Hematopoietic multipotent progenitor cell treated with erythropoietin and hydrocortisone succinate and interleukin-3 and kit ligand, for 4 days (in vitro differentiated cells): ENCODE data around the gene ALX4.

ENCODE experiments used
- DNase-seq: peaks from one replicate; pipeline ENCODE4 v3.0.0-alpha.2; 2015

ALX4 gene

DNA sequence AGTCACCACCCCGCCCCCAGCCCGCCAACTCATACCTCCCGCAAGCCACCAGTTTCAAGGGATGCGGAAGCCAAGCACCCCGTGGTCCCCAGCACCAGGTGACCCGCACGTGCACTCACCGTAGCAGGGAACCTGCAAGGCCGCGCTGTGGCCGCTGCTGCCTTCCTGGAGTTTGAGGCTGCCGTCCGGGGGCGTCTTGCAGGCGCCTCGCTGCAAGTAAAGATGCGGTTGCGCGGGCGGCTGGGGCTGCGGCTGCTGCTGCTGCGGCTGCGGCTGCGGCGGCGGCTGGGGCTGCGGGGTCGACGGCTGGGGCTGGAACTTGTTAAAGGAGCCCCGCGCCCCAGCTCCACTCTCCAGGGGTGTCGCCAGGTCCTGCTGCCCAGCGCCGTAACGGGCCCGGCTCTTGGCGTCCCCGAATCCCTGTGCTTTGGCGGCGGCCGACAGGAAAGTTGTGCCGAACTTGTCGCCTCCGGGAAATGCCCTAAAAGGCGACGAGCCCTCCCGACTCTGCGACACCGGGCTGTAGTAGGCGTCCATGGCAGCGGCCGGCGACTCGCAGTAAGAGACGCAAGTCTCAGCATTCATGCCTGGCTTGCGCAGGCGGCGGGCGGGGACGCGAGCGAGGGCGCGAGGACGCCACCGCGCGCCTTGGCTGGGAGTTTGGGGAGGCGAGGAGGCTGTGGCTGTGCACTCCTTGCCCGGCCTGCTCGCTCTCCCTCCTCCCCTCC is at the start of gene ALX4:
Gene ALX4, minus strand, starts transcription at position 662 of the 728 bp plus-strand sequence. Its CDS starts 77 bp downstream, at position 585.
- peak; percentile 60 for DNase-seq

DNA sequence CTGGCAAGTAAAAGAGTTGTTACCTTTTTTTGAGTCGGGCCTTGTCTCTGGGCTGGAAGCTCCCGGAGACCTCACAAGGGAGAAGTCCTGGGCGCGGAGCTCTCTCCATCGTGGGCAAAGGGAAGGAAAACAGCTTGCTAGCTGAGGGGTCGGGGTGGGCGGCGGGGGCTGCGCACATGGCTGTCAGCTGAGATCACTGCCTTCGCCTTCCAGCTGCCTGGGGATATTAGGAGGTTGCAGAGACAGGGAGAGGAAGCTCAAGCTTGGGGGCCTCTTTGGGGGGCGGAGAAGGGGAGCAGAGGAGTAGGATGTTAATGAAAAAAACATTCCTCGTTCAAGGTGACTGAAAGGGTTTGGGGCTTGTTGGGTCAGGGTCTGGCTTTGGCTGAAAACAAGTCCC is 49.2 kb upstream of the ALX4 start:
- DNase-seq, result no peak

DNA sequence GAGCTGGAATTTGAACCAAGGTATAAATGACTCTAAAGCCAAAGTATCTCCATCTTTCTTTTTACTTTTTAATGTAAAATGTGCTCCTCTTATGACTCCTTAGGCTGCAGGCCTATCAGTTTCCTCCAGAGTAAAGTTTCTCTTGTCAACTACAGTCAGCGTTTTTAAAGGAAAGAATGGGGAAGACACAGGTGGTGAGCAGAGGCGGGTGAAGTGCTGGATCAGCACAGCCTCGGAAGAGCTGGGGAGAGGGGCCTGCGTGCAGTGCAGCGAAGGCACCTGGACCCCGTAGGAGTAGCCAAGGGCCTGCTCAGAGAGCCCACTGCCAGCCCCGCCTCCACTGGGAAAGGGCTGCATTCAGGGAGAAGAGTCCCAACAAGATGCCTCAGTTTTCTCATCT is 48.8 kb upstream of the ALX4 start:
- DNase-seq, result no peak

- no peak for DNase-seq
These were observed 47.8 kb upstream of the ALX4 start for GRCh38 chr11:44357711-44358110.

GRCh38 chr11:44356351-44356750 is 46.4 kb upstream of the ALX4 start:
- DNase-seq, result no peak

DNA sequence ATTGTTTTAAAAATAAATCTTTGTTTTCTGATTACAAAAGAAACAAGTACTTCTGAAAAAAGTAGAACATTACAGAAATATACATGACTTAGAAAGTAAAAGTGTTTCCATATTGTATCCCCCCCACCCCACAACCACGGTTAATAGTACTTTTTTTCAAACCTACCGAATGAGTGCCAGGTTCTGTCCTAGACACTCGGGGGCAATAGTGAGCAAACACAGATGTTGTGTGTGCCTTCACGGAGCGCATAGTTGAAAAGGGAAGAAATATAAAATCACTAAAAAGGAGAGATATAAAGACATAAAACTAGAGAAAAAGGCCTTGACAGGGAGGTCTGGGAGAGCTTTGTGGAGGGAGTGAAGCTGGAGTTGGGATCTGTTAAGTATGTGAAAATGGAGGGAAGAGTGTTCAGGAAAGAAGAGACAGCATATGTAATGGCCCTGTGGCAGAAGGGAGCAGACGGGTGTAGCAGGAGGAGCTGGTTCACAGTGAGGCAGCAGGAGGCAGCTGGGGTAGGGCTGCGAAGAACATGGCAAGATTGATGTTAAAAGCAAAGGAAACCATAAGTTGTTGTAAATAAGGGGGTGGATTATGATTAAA is 42.1 kb upstream of the ALX4 start:
- peak; percentile 44 for DNase-seq

DNA sequence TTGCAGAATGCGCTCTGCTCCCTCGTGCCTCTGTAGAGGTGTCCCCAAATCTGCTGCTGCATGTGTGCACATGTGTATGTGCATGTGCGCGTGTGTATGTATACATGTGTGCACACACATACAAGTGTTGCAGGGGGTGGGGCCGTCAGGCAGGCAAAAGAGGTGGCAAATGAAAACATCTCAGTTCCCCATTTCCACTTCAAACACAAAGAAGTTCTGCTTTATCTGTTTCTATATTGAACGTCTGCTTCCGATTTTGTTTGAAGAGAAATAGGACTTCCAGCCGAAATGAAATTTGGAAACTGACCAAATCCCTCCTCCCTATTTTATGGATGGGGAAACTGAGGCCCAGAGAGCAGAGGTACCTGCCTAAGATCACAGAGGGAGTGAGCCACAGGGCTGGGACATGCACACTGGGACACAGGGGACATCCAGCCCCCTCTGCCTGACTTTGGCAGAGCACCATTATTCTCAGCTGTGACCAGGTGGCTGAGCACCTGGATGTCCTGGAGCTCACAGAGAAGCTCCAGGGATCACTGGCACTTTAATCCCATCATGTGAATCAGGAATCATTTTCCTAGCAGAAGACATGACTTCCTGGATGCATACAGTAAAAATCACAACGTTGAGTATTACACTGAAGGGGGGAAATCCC is 41.2 kb upstream of the ALX4 start:
- no peak for DNase-seq

DNA sequence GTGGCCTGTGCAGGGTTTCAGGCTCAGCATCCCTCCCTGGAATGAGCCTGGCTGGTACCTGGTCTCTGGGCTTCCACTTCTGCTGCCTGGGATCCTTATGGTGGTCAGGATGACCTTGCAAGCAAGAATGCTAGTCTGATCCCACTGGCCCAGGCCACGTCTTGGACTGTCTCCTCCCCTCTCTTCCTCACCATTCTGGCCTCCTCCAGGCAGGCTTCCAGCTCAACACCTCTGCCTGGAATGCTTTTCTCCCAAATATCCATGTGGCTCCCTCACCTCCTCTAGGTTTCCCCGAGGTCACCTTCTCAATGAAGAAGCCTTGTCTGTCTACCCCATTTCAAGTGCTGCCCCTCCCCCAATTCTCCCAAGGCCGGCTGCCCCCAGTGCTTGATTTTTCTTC is 39.4 kb upstream of the ALX4 start:
- no peak for DNase-seq

DNA sequence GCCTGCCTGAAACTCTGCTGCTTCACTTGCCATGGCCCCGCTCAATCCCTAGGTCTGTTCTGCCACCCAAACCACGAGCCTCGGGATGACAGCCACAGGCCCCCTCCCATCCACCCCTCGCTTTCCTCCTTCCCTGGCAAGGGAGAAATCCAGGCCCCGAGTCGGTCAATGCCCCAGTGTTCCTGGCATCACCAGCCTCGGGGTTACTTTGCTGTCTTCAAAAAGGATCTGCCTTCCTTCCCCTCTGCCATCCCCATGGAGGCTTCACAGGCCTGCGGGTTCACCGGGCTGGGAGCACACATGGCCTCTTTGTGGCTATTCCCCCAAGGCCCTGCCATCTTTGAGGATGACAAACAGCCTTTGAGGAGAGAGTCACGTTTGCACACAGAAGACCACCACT is 38.8 kb upstream of the ALX4 start:
- no peak for DNase-seq

DNA sequence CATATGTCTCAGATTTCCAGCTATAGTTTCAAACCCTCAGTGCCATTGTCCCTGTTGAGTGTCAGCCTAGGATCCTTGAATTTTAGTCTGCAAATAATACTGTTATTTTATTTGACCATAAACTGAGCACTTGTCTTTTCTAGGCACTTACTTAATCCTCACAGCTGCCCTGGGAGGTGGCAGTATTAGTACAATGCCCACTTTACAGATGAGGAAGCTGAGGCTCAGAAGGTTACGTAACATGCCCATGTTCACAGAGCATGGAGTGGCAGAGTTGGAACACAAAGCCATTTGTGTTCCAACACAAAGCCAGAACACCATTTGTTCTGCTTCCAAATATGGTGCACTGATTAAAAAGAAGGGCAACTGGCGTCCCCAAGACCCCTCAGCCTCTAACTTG is 38.2 kb upstream of the ALX4 start:
- no peak for DNase-seq

DNA sequence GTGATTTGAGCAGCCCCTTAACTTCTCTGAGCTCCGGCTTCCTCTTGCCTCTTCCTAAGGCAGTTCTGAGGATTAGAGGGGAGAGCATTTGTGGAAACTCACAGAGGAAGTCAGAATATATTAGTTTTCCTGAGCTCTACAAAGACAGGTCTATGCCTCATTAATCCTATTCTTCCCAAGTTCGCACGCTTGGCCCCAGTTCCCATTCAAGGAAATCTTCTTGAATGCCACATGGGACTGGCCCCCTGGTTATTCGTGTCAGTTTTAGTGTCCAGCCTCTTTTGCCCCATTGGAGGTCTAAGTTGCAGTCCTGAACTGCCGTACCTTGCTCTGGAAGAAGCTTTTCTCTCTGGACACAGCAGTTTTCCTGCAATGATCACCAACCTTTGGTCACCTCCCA is 37.6 kb upstream of the ALX4 start:
- DNase-seq, result no peak

- DNase-seq, result no peak
These were observed 37.0 kb upstream of the ALX4 start for GRCh38 chr11:44346983-44347382.

DNA sequence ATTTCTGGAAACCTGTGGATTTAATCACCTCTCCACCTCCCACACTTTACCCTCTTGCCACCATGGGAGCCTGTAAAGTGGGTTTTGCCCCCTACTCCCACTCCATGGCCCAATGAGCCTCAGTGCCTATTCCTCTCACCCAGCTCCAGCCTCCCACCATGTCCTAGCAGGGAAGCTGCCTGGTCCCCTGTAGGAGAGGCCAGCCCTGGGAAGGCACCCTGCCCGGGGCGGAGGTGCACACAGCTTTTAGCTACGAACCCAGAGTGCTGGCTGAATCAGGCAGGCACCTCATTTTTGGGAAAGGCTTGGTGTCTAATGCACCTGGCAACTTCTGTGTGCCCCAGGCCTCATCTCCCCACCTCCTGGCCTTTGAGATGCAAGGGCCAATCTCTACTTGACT is 35.8 kb upstream of the ALX4 start:
- no peak for DNase-seq

DNA sequence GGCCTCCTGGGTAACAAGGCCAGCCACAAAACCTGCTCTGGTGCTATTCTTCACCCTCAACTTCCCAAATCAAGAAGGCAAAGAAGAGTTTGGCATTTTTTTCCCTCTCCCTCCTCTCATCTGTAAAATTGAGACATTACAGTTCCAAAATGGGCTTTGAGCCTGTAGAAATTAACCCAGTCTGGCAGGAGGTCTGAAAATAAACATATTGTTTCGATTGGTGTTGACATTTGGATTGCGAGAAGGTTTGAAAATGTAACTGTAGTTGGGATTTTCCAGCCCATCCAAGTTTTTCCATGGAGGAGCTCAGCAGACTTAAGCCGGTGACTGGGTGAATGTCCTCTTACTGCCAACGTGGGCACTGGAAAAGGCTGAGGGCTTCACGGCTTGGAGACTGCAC is 35.0 kb upstream of the ALX4 start:
- DNase-seq, result no peak

DNA sequence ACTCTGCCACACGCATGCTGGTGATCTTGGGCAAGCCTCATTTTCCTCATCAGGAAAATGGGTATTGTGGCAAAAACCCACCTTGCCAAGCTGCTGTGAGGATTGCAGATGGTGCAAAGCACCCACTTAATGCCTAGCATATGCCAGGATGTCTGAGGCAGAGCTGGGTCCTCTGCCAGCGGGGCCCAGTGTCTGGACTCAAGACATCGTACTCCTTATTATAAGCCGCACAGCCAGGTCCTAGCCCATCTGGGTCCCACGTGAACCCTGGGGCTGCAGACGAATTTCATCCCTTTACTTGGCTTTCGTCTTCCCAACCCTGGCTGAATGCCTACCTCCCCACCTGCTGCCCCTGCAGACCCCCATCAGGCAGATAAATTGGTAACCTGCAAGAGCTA is 34.5 kb upstream of the ALX4 start:
- no peak for DNase-seq

DNA sequence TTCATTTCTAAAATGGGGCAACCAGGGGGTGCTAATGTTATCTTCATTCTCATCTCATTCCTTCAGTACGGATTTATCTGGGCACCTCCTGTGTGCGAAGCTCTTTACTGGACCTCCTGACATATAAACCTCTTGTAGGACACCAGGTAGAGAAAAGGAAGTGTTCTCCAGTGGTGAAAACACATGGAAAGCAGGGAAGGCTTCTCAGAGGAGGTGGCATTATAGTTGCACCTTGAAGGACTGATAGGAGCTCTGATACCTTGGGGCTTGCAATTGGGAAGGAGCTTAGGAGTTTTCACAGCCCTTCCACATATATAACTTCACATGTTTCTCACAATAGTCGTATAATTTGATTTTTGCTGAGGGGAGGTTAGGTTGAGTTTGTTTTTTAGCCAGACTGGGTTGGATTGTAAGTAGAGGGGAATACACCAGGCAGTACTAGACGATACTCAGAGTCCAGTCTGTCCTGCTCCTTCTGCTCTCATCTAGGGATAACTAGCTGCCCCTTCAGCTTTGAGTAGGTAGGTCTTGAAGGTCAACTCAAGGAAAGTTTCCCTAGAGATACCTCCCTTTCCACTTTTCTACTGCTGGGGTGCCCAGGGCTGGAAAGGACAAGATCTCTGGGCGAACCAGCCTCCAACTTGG is 34.0 kb upstream of the ALX4 start:
- no peak for DNase-seq

DNA sequence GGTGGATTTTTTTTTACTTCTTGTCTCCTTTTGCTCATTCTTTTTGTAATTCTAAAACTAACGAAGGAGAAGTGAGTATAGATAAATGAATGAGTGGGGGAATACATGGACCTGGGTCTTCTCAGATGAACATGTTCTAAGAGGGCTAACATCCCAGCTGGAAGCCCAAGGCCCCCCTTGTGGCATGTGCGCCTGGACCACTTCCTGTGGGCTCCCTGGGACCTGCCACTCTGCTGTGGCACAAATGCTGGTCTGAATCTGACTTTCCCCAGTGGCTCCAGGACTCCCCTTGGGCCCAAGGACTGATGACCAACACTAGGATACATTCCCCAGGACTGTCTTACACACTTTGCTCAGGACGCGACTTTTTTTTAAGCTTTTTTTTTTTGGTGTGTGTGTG is 32.7 kb upstream of the ALX4 start:
- DNase-seq, result no peak

DNA sequence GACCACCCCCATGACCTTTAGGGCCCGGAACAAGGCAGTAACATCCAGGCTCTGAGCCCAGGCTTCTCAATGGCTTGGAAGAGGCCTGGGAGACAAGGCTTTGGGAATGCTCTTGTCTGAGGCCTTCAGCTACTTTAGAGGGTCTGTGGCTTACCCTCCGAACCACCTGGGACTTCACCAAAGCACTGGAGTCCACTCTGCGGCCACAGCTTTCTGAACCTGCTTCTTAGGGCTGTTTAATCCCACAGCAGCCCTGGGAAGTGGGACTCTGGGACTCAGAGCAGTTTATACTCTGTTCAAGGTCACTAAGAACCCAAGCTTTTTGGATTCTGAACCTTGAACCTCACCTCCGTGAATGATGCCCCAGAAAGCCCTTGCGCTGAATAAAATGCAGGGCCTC is 30.7 kb upstream of the ALX4 start:
- DNase-seq, result no peak

DNA sequence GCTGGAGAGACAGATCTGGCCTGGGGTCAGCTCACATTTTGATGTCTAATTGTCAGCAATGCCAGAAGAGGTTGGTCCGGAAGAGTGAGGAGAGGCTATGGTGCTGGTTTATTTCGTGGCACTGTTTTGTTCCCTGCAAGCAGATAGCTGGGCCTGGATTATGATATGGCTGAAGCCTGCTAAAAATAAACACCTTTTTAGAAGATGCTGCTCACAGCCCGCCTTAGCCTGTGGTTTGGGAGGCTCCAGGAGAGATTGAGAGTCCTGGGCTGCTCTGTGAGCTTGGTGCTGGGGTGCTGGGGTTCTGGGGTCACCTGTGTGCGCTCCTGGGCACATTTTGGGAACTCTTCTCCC is 29.6 kb upstream of the ALX4 start:
- DNase-seq, result no peak

- no peak for DNase-seq
These were observed 29.0 kb upstream of the ALX4 start for GRCh38 chr11:44338698-44339529.

DNA sequence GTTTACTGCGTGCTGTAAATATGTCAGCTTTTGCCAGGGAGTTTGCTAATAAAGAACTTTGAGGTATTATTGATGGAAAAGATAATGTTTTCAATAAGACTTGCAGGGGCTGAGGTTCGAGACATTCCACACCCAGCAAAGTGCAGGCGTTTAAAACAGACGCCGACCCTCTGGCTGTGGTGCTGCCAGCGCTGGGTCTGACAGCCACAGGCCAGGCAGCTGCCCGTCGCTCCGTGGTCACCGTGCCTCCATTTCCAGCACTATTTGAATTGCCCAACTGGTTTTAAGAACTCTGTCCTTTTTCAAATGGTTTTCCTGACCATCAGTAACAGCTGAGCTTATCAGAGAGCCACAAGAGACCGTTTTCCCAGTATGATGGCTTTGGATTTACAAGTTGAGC is 28.1 kb upstream of the ALX4 start:
- no peak for DNase-seq

DNA sequence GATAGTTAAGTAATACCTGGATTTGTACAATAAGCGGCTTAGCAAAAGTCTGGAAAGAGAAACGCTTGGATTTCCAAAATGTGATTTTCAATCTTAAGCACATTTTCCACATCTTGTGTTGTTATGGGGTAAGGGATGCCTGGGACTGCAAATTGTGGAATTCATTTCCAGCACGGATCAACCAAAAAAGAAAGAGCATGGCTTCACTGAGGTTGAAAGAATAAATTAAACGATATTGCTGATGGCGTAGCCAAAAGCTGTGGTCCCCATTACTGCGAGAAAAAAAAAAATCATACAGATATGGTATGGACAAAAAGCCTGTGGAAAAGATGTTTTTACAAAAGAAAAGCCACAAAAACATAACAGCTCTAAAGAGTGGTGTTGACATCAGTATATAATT is 26.0 kb upstream of the ALX4 start:
- DNase-seq, result no peak
